ENCODE data around the gene CUTA. TPM values are rescaled to one million over a fixed set of nuclear protein-coding genes. Genes with fewer than 3 reads are reported as not detected.

The CUTA gene
- total RNA-seq, 1 donor from 2014 or later: 319 TPM

DNA sequence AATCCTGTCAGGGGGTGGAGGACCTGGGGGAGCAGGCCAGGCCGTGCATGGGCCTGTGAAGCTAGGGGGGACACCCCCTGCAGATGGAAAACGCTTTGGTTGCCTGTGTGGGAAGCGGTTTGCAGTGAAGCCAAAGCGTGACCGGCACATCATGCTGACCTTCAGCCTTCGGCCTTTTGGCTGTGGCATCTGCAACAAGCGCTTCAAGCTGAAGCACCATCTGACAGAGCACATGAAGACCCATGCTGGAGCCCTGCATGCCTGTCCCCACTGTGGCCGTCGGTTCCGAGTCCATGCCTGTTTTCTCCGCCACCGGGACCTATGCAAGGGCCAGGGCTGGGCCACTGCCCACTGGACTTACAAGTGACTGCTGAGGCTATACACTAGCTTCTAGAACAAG lies 38.2 kb upstream of the CUTA start:
- TF ChIP-seq, protein P1, sequence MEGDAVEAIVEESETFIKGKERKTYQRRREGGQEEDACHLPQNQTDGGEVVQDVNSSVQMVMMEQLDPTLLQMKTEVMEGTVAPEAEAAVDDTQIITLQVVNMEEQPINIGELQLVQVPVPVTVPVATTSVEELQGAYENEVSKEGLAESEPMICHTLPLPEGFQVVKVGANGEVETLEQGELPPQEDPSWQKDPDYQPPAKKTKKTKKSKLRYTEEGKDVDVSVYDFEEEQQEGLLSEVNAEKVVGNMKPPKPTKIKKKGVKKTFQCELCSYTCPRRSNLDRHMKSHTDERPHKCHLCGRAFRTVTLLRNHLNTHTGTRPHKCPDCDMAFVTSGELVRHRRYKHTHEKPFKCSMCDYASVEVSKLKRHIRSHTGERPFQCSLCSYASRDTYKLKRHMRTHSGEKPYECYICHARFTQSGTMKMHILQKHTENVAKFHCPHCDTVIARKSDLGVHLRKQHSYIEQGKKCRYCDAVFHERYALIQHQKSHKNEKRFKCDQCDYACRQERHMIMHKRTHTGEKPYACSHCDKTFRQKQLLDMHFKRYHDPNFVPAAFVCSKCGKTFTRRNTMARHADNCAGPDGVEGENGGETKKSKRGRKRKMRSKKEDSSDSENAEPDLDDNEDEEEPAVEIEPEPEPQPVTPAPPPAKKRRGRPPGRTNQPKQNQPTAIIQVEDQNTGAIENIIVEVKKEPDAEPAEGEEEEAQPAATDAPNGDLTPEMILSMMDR (conservative IDR thresholded peaks at IDR 0.05): no peak
- Mint-ChIP-seq H3K4me3 (peak overlapping the region; percentile 96), H3K9me3 (peaks cover 3% of the 10 kb centered on the region), H3K36me3 (ENCODE audit: low read depth) (peaks cover 30% of the 10 kb centered on the region), H3K27me3 (ENCODE audit: low read depth) (peaks cover 5% of the 10 kb centered on the region), H3K4me1 (peaks cover 21% of the 10 kb centered on the region), H3K27ac (ENCODE audit: unreplicated experiment) (no peak overlapping the region)
- DNase-seq (ENCODE audit: low read depth, low spot score): no peak

DNA sequence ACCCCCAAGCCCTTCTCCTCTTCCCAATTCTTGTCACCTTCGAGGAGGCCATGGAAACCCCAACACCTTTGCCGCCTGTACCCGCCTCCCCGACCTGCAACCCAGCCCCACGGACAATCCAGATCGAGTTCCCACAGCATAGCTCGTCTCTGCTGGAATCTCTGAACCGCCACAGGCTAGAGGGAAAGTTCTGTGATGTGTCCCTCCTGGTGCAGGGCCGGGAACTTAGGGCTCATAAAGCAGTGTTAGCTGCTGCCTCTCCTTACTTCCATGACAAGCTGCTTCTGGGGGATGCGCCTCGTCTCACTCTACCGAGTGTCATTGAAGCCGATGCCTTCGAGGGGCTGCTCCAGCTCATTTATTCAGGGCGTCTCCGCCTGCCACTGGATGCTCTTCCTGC lies 37.1 kb upstream of the CUTA start:
- no peak for DNase-seq (ENCODE audit: low read depth, low spot score)
- H3K27ac Mint-ChIP-seq (ENCODE audit: unreplicated experiment): peak overlapping the region; percentile 67
- H3K4me3 Mint-ChIP-seq: peak overlapping the region; percentile 96
- peaks cover 30% of the 10 kb centered on the region for H3K36me3 Mint-ChIP-seq (ENCODE audit: low read depth)
- peaks cover 21% of the 10 kb centered on the region for H3K4me1 Mint-ChIP-seq
- H3K27me3 Mint-ChIP-seq (ENCODE audit: low read depth): peaks cover 5% of the 10 kb centered on the region
- TF ChIP-seq, protein P1 (conservative IDR thresholded peaks at IDR 0.05): no peak
- H3K9me3 Mint-ChIP-seq: peaks cover 3% of the 10 kb centered on the region

DNA sequence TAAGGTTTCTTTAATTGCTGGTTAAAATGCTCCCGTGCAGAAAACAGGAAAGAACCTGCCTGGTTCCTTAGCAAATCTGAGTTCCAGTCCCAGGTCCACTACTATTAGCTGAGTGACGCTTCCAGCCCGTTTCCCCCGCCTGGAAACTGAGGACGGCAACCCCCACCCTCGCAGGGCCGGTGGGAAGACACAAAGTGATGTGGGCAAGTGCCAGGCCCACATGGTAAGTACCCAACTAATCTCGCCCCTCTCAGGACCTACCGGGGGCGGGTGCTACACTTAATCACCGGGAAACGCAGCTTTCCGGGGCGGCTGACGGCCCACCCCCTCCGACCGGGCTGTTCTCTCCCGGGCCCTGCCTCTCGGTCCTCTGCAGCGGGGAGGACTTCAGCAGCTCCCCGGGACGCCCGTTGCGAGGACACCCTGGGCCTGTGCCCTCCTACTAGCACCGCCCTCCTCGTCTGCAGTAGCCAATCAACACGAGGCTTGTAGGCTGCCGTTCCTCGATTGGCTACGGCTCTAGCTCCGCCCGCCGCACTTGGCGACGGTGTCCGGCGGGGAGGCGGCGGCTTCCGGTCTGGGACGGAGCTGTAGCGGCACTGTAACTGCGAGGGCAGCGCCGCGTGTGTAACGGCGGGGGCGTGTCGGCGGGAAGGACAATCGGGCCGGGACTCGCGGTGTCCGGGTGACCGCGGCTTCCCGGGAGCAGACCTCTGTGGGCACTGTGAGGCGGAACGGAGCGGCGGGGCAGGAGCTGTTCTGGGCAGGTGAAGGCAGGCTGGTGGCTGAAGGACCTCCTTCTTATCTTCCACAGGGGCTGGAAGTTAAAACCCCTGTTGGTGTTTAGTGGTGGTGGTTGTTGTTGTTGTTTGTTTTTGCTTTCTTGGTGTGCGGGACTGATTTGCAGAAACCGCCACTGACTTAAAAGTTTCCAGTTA lies 36.4 kb upstream of the CUTA start, which contains the start of gene ZBTB9:
Gene ZBTB9 (plus strand): TSS at position 568 of the 938 bp plus-strand sequence. CDS start 525 bp downstream, outside the sequence.
- Mint-ChIP-seq H3K27me3 (ENCODE audit: low read depth) (peaks cover 5% of the 10 kb centered on the region), H3K9me3 (peaks cover 3% of the 10 kb centered on the region), H3K4me3 (peak within 1 kb of the TSS; percentile 96), H3K27ac (ENCODE audit: unreplicated experiment) (peak within 1 kb of the TSS; percentile 95), H3K36me3 (ENCODE audit: low read depth) (peaks cover 30% of the 10 kb centered on the region), H3K4me1 (peaks cover 21% of the 10 kb centered on the region)
- TF ChIP-seq, protein P1 (conservative IDR thresholded peaks at IDR 0.05): no peak
- DNase-seq (ENCODE audit: low read depth, low spot score): peak; percentile 88

DNA sequence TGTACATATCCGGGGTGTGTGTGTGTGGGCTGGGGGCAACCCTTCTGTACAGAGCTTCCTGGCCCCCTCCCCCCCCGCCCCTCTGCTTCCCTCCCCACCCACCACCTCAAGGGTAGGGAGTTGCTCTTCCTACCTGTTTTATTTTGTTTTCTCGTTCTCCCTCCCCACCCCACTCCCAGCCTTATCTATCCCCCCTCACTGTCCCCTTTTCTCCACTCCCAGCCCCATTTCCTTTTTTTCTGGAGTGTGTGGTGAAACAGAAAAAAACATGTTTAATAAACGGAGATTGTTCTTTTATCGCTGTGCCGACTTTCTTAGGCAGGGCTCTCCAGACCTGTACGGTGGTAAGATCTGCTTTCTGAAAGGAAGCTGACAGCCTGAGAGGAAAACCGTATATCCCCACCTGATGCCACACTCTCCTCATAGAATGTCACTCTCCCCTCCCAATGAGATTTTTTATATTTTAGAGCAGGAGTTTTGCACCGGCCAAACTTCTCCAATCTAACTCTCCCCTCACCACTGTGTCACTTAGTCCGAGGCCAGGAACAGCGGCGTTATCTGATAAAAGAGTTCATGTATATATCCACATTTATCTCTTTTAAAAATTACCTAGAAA lies 35.6 kb upstream of the CUTA start:
- TF ChIP-seq, protein P1 (conservative IDR thresholded peaks at IDR 0.05): no peak
- Mint-ChIP-seq H3K4me3 (peak overlapping the region; percentile 96), H3K4me1 (peaks cover 21% of the 10 kb centered on the region), H3K27me3 (ENCODE audit: low read depth) (peaks cover 5% of the 10 kb centered on the region), H3K9me3 (peaks cover under 1% of the 10 kb centered on the region), H3K27ac (ENCODE audit: unreplicated experiment) (peak overlapping the region; percentile 4), H3K36me3 (ENCODE audit: low read depth) (peaks cover 30% of the 10 kb centered on the region)
- no peak for DNase-seq (ENCODE audit: low read depth, low spot score)

DNA sequence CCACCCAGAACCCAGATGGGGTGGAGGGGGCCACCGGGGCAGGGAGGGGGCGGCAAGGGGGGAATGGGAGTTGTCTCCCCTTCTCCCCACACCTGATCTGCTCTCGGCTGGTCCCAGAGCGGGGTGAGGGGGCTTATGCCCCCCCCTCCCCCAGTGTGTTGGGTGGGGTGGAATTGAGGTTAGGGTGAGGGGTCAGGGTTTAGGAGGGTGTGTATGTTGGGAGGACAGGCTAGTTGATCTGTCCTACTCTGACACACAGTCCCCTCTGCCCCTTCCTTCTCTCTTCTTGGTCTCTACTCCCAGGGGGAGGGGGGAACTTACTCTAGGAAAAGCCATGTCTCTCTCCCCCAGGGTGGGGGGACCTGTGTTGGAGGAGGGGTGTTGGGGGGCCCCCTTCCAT lies 34.6 kb upstream of the CUTA start:
- no peaks in the 10 kb centered on the region for H3K9me3 Mint-ChIP-seq
- H3K4me1 Mint-ChIP-seq: peaks cover 21% of the 10 kb centered on the region

More for the DNA sequence above, 34.6 kb upstream of the CUTA start:
- peak overlapping the region; percentile 34 for H3K4me3 Mint-ChIP-seq
- peaks cover 32% of the 10 kb centered on the region for H3K36me3 Mint-ChIP-seq (ENCODE audit: low read depth)
- TF ChIP-seq, protein P1 (conservative IDR thresholded peaks at IDR 0.05): no peak
- no peak overlapping the region for H3K27ac Mint-ChIP-seq (ENCODE audit: unreplicated experiment)
- peaks cover 5% of the 10 kb centered on the region for H3K27me3 Mint-ChIP-seq (ENCODE audit: low read depth)
- DNase-seq (ENCODE audit: low read depth, low spot score): no peak

Measured in neural crest cell (in vitro differentiated cells).